Measurements from ENCODE around the gene F2RL3.

Gene F2RL3

GRCh38 chr19:16875584-16876555 is 12.9 kb upstream of the F2RL3 start:
- DNase-seq = no peak

GRCh38 chr19:16876904-16877361 is 11.9 kb upstream of the F2RL3 start:
- no peak for DNase-seq

- DNase-seq = no peak
Measured at GRCh38 chr19:16877581-16877980, 11.2 kb upstream of the F2RL3 start.

- DNase-seq = no peak
Measured at GRCh38 chr19:16878181-16878965, 10.4 kb upstream of the F2RL3 start.

GRCh38 chr19:16880884-16881554 is 7.8 kb upstream of the F2RL3 start:
- no peak for DNase-seq

GRCh38 chr19:16882146-16882545 is 6.7 kb upstream of the F2RL3 start:
- DNase-seq = no peak

- no peak for DNase-seq
Measured at GRCh38 chr19:16883522-16883921, 5.3 kb upstream of the F2RL3 start.

GRCh38 chr19:16885166-16885565 is 3.6 kb upstream of the F2RL3 start:
- DNase-seq = no peak

GRCh38 chr19:16886305-16886880 is 2.4 kb upstream of the F2RL3 start:
- no peak for DNase-seq

- DNase-seq = no peak
Measured at GRCh38 chr19:16887353-16888265, 1.2 kb upstream of the F2RL3 start.

- no peak for DNase-seq
Measured at GRCh38 chr19:16889366-16889882, 625 bp downstream of the F2RL3 start.

GRCh38 chr19:16889883-16890460 is 1.2 kb downstream of the F2RL3 start:
- DNase-seq = no peak

GRCh38 chr19:16890461-16891184 is 1.8 kb downstream of the F2RL3 start:
- DNase-seq = no peak

- DNase-seq = no peak
Measured at GRCh38 chr19:16891696-16892382, 3.0 kb downstream of the F2RL3 start.

- no peak for DNase-seq
Measured at GRCh38 chr19:16892436-16892835, 3.6 kb downstream of the F2RL3 start.

GRCh38 chr19:16892868-16893685 is 4.3 kb downstream of the F2RL3 start:
- DNase-seq = no peak

- no peak for DNase-seq
Measured at GRCh38 chr19:16893686-16893989, 4.8 kb downstream of the F2RL3 start.

GRCh38 chr19:16894080-16894479 is 5.3 kb downstream of the F2RL3 start:
- DNase-seq = no peak

Measured in SIG-M5 (cell line).